HG02678 (cell line): ENCODE measurements around the gene TMPRSS4.

Experiments used
- ATAC-seq: cut with Tn5 transposase; IDR thresholded peaks from one replicate; pipeline ENCODE4 v1.9.1; 2021; ENCODE audit warnings: mild to moderate bottlenecking, moderate library complexity; ENCODE audit not compliant: unreplicated experiment

TMPRSS4 gene

GRCh38 chr11:118129471-118130172, 52.7 kb downstream of the TMPRSS4 start:
- ATAC-seq = no peak

- no peak for ATAC-seq
Observed at GRCh38 chr11:118132385-118133151, 55.7 kb downstream of the TMPRSS4 start.

GRCh38 chr11:118133816-118134215, 56.9 kb downstream of the TMPRSS4 start:
- no peak for ATAC-seq

- ATAC-seq = no peak
Observed at GRCh38 chr11:118135051-118135795, 58.3 kb downstream of the TMPRSS4 start.

- ATAC-seq = no peak
Observed at GRCh38 chr11:118135796-118136165, 58.9 kb downstream of the TMPRSS4 start.

GRCh38 chr11:118136341-118136740, 59.5 kb downstream of the TMPRSS4 start:
- ATAC-seq = no peak

- ATAC-seq = no peak
Observed at GRCh38 chr11:118136801-118137200, 59.9 kb downstream of the TMPRSS4 start.

GRCh38 chr11:118138839-118139420, 62.1 kb downstream of the TMPRSS4 start:
- ATAC-seq = no peak

GRCh38 chr11:118139578-118139977, 62.7 kb downstream of the TMPRSS4 start:
- no peak for ATAC-seq

GRCh38 chr11:118142081-118142480, 65.2 kb downstream of the TMPRSS4 start:
- ATAC-seq = no peak

- no peak for ATAC-seq
Observed at GRCh38 chr11:118142809-118143208, 65.9 kb downstream of the TMPRSS4 start.

- no peak for ATAC-seq
Observed at GRCh38 chr11:118143661-118144185, 66.8 kb downstream of the TMPRSS4 start.

- no peak for ATAC-seq
Observed at GRCh38 chr11:118144301-118145268, 67.7 kb downstream of the TMPRSS4 start.

GRCh38 chr11:118145285-118146227, 68.7 kb downstream of the TMPRSS4 start:
- ATAC-seq = peak; percentile 87

GRCh38 chr11:118146554-118146953, 69.7 kb downstream of the TMPRSS4 start:
- no peak for ATAC-seq

- ATAC-seq = no peak
Observed at GRCh38 chr11:118147502-118147901, 70.6 kb downstream of the TMPRSS4 start.

GRCh38 chr11:118148240-118148639, 71.4 kb downstream of the TMPRSS4 start:
- no peak for ATAC-seq

GRCh38 chr11:118148856-118149255, 72.0 kb downstream of the TMPRSS4 start:
- no peak for ATAC-seq

GRCh38 chr11:118149493-118149892, 72.6 kb downstream of the TMPRSS4 start:
- no peak for ATAC-seq
